HepG2 (cell line): ENCODE results near the gene KLHL36. TPM values are rescaled to one million over a fixed set of nuclear protein-coding genes. Genes with fewer than 3 reads are reported as not detected.

Experiments
- ATF7 ChIP-seq, 2 experiments: fragments of 450-650 bp in 1 of 2; sonication (generic) in 1 of 2; formaldehyde crosslinking in 1 of 2; IDR thresholded peaks; 2 replicates each; pipeline versions ENCODE4 v1.4.0 to v1.6.1; 2016 to 2020; ENCODE audit warnings: antibody characterized with exemption in 1 of 2, mild to moderate bottlenecking in 1 of 2, missing genetic modification reagents in 1 of 2
- BATF2 ChIP-seq: sonication (generic); formaldehyde crosslinking; IDR thresholded peaks from 2 replicates; pipeline ENCODE4 v1.8.0; 2022; ENCODE audit warnings: mild to moderate bottlenecking, missing genetic modification reagents, moderate library complexity
- CEBPZ ChIP-seq: IDR thresholded peaks from 2 replicates; pipeline ENCODE4 v1.6.1; 2012; ENCODE audit warnings: low read length, improper control_type of control experiment
- CREBL2 ChIP-seq: sonication (generic); formaldehyde crosslinking; IDR thresholded peaks from 2 replicates; pipeline ENCODE4 v1.8.1; 2023; ENCODE audit warnings: missing genetic modification reagents, mild to moderate bottlenecking, borderline replicate concordance
- EHMT2 ChIP-seq: fragments of 200-600 bp; sonication (generic); IDR thresholded peaks from 2 replicates; pipeline ENCODE4 v1.7.0; 2017; ENCODE audit warnings: antibody characterized with exemption, low read depth, low read length, borderline replicate concordance
- EP300 ChIP-seq, 3 experiments: sonication (generic) in 1 of 3; formaldehyde crosslinking in 1 of 3; IDR thresholded peaks; 2 replicates each; pipeline versions ENCODE4 v1.5.1 to v1.6.1; 2011 to 2020; ENCODE audit warnings: low read depth in 2 of 3, low read length in 2 of 3, borderline replicate concordance in 1 of 3, improper control_type of control experiment in 1 of 3, mild to moderate bottlenecking in 1 of 3, missing genetic modification reagents in 1 of 3, moderate library complexity in 1 of 3
- GPN1 ChIP-seq: sonication (generic); formaldehyde crosslinking; IDR thresholded peaks from 2 replicates; pipeline ENCODE4 v1.5.1; 2020; ENCODE audit warnings: missing genetic modification reagents, borderline replicate concordance
- MAFK ChIP-seq, 2 experiments: IDR thresholded peaks in 1 of 2; conservative IDR thresholded peaks in 1 of 2; 2 replicates each; pipeline ENCODE4 v1.6.1; 2011; ENCODE audit warnings: improper control_type of control experiment in 2 of 2, low read length in 2 of 2
- MBD4 ChIP-seq: IDR thresholded peaks from 2 replicates; pipeline ENCODE4 v1.6.1; 2012; ENCODE audit warnings: low read length, inconsistent platforms, borderline replicate concordance
- MED13 ChIP-seq: sonication (generic); formaldehyde crosslinking; IDR thresholded peaks from 2 replicates; pipeline ENCODE4 v1.5.0; 2020; ENCODE audit warnings: missing genetic modification reagents
- NCOA1 ChIP-seq: sonication (generic); formaldehyde crosslinking; IDR thresholded peaks from 2 replicates; pipeline ENCODE4 v1.9.0; 2021; ENCODE audit warnings: missing genetic modification reagents
- NR2F1 ChIP-seq, 2 experiments: fragments of 450-650 bp in 1 of 2; formaldehyde crosslinking in 1 of 2; IDR thresholded peaks; 2 replicates each; pipeline versions ENCODE4 v1.5.0 to v1.6.1; 2016 to 2020; ENCODE audit warnings: mild to moderate bottlenecking in 1 of 2, missing compliant biosample characterization in 1 of 2, missing genetic modification reagents in 1 of 2, moderate library complexity in 1 of 2
- POLR2AphosphoS5 ChIP-seq: IDR thresholded peaks from 2 replicates; pipeline ENCODE4 v1.6.1; 2012; ENCODE audit warnings: low read depth, low read length
- RBM39 ChIP-seq: fragments of 200-400 bp; formaldehyde crosslinking; IDR thresholded peaks from one replicate; pipeline ENCODE4 v1.6.1; 2018; ENCODE audit warnings: antibody characterized with exemption, mild to moderate bottlenecking, low read depth, low read length; ENCODE audit not compliant: poor library complexity, severe bottlenecking
- SIX1 ChIP-seq: sonication (generic); formaldehyde crosslinking; IDR thresholded peaks from 2 replicates; pipeline ENCODE4 v1.4.0; 2020; ENCODE audit warnings: missing genetic modification reagents, borderline replicate concordance
- SMAD9 ChIP-seq: sonication (generic); formaldehyde crosslinking; IDR thresholded peaks from 2 replicates; pipeline ENCODE4 v1.5.1; 2020; ENCODE audit warnings: mild to moderate bottlenecking, missing genetic modification reagents
- SPEN ChIP-seq: sonication (generic); formaldehyde crosslinking; IDR thresholded peaks from 2 replicates; pipeline ENCODE4 v1.5.1; 2020; ENCODE audit warnings: low read depth, mild to moderate bottlenecking, missing genetic modification reagents
- TAF15 ChIP-seq: fragments of 200-400 bp; formaldehyde crosslinking; IDR thresholded peaks from one replicate; pipeline ENCODE4 v1.6.1; 2018; ENCODE audit warnings: mild to moderate bottlenecking, low read depth, low read length; ENCODE audit not compliant: poor library complexity, severe bottlenecking
- TSC22D2 ChIP-seq: sonication (generic); formaldehyde crosslinking; IDR thresholded peaks from 2 replicates; pipeline ENCODE4 v1.5.1; 2020; ENCODE audit warnings: missing genetic modification reagents, mild to moderate bottlenecking, borderline replicate concordance
- ZBTB42 ChIP-seq: sonication (generic); formaldehyde crosslinking; IDR thresholded peaks from 2 replicates; pipeline ENCODE4 v1.5.0; 2020; ENCODE audit warnings: mild to moderate bottlenecking, missing genetic modification reagents
- ZNF121 ChIP-seq: sonication (generic); formaldehyde crosslinking; IDR thresholded peaks from 2 replicates; pipeline ENCODE4 v1.5.0; 2020; ENCODE audit warnings: mild to moderate bottlenecking, missing genetic modification reagents
- ZNF615 ChIP-seq: sonication (generic); formaldehyde crosslinking; IDR thresholded peaks from 2 replicates; pipeline ENCODE4 v1.5.0; 2020; ENCODE audit warnings: mild to moderate bottlenecking, missing genetic modification reagents, borderline replicate concordance
- ZNF740 ChIP-seq: sonication (generic); formaldehyde crosslinking; IDR thresholded peaks from 2 replicates; pipeline ENCODE4 v1.4.0; 2020; ENCODE audit warnings: missing genetic modification reagents
- polyA plus RNA-seq, 8 experiments: library from polyadenylated mRNA; depleted of rRNA in 3 of 8; stranded (reverse) in 7 of 8; unstranded in 1 of 8; fragments of >200 nt; fragmentation: Illumina TruSeq in 4 of 8; extraction: Trizol in 4 of 8; gene quantifications; 2 replicates each; pipeline versions ENCODE4 v1.2.1 to v1.2.3, GENCODE V29; 2011 to 2016; ENCODE audit warnings: low read depth in 4 of 8, missing spikeins in 1 of 8, mixed read lengths in 1 of 8; ENCODE audit not compliant: insufficient read depth in 1 of 8
- total RNA-seq, 5 experiments: library from RNA; depleted of rRNA; stranded (reverse); fragments of >200 nt; fragmentation: Illumina TruSeq; extraction: Trizol; gene quantifications; 2 replicates each; pipeline ENCODE4 v1.2.3, GENCODE V29; 2016; ENCODE audit warnings: low read depth in 1 of 5

Gene KLHL36
- total and polyA plus RNA-seq, 2 of the 13 experiments (the other 11 are each of a cell fraction or from before 2014, with no cell fraction given) = 24.3 to 26.0 TPM

GRCh38 chr16:84647828-84648594 lies at the start of gene KLHL36 (continued):
- TF ChIP-seq MAFK (conservative IDR thresholded peaks at IDR 0.05 in 1 of 2, IDR thresholded peaks at IDR 0.05 in 1 of 2; ENCODE audit: low read length in 2 of 2) (no peak), SIX1 (CRISPR knock-in tag) (no peak), EHMT2 (0 out of 2 replicates have a peak, but pooled peaks have one; percentile 11), MED13 (CRISPR knock-in tag) (no peak), ZNF740 (no peak), TSC22D2 (CRISPR knock-in tag) (peak; percentile 68; the same call in 1 of the 2 replicates), RBM39 (peak; percentile 41), ATF7 (IDR thresholded peaks at IDR 0.05) (no peak), ATF7 (CRISPR knock-in tag; IDR thresholded peaks at IDR 0.05) (no peak), ZBTB42 (CRISPR knock-in tag) (peak; percentile 95), ZNF121 (CRISPR knock-in tag) (no peak), TAF15 (no peak), SPEN (CRISPR knock-in tag) (peak; percentile 81), ZNF615 (CRISPR knock-in tag) (no peak), SMAD9 (CRISPR knock-in tag) (no peak), MBD4 (no peak), NR2F1 (CRISPR knock-in tag; IDR thresholded peaks at IDR 0.05) (no peak), EP300 (IDR thresholded peaks at IDR 0.05; ENCODE audit: low read depth in 2 of 2, low read length in 2 of 2) (no peak), EP300 (CRISPR knock-in tag; IDR thresholded peaks at IDR 0.05; ENCODE audit: borderline replicate concordance) (0 out of 2 replicates have a peak, but pooled peaks have one; percentile 30), POLR2AphosphoS5 (no peak), CEBPZ (no peak), NCOA1 (no peak), CREBL2 (0 out of 2 replicates have a peak, but pooled peaks have one; percentile 54), BATF2 (CRISPR knock-in tag) (peak; percentile 34; the same call in 1 of the 2 replicates), GPN1 (no peak)
